ENCODE data around the gene BCORL1. TPM values are rescaled to one million over a fixed set of nuclear protein-coding genes. Genes with fewer than 3 reads are reported as not detected.
A peak's percentile ranks its signal among the peaks of the same experiment; 100 is the strongest.

The BCORL1 gene
- total RNA-seq, 2 donors from 2014 or later, result 3.0 to 4.4 TPM

DNA sequence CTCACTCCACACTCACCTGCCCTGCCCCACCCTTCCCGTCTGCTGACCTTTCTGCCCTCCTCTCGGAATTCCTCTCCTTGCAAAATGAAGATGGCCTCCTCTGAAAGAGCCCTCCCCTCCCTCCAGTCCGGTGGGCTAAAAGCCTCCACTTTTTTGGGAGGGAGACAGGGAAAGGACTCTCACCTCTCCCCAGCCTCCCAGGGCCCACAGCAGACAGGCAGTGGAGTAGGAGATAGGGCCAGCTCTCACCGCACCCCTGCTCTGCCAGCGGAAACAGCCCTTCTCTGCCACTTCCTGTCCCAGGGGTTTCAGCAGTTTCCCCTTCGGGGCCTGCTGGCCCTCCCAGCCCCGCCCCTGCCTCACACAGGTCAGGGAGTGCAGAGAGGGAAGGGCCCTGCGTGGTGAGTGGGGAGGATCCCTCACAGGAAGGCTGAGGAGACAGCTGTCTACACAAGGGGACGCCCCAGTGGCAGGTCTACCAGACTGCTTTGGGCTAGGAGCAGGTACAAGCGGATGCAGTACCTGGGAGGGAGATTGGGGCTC lies 109.6 kb downstream of the BCORL1 start:
- no peaks in the 10 kb centered on the region for H3K9me3 ChIP-seq
- TF ChIP-seq CTCF (IDR thresholded peaks at IDR 0.05), result no peak
- no peak for TF ChIP-seq POLR2A (IDR thresholded peaks at IDR 0.05)
- intact Hi-C loops (cut with DNase I), result no loop called here
- no peak for DNase-seq
- 50 to 64% methylated on average over 3 to 6 of the region's 10 CpGs for WGBS, 2 donors
- peak overlapping the region in 1 of 4 donors; percentile 11 for H3K27ac ChIP-seq
- no peaks in the 10 kb centered on the region for H3K27me3 ChIP-seq
- H3K36me3 ChIP-seq (replicated peaks in 1 of 2; ENCODE audit: insufficient read depth in 1 of 2, low read depth in 2 of 2), result no peaks in the 10 kb centered on the region
- no peak for ATAC-seq
- H3K4me1 ChIP-seq, result no peaks in the 10 kb centered on the region
- no peak overlapping the region for H3K4me3 ChIP-seq

DNA sequence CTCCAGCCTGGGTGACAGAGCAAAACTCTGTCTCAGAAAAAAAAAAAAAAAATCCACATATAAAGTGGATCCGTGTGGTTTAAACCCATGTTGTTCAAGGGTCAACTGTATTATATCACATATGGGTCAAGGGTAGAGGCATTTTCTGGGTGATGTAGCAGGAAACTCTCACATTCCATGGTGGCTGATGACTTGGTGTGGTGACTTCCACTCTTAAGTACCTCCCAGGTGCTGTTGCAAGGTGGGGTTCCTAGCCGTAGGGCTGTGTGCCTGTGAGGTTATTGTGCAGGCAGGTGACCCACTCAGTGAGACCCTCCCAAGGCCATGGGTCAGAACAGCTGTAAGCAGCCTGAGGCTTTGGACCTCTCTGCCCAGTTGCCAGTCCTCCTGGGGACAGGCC lies 110.8 kb downstream of the BCORL1 start:
- 87% methylated on average over 2 of the region's 2 CpGs; no CpG with 5 or more reads in 1 of the 2 donors for WGBS, 2 donors
- no peak for ATAC-seq
- H3K27me3 ChIP-seq, result no peaks in the 10 kb centered on the region

GRCh38 chrX:130094696-130095095 lies 112.3 kb downstream of the BCORL1 start:
- intact Hi-C loops (cut with DNase I), result no loop called here
- Histone ChIP-seq H3K4me1 (no peaks in the 10 kb centered on the region), H3K27ac (no peak overlapping the region), H3K9me3 (no peaks in the 10 kb centered on the region), H3K36me3 (replicated peaks in 1 of 2; ENCODE audit: insufficient read depth in 1 of 2, low read depth in 2 of 2) (no peaks in the 10 kb centered on the region), H3K4me3 (no peak overlapping the region), H3K27me3 (no peaks in the 10 kb centered on the region)
- 61 to 92% methylated on average over 2 to 5 of the region's 8 CpGs for WGBS, 2 donors
- DNase-seq (no peak), ATAC-seq (no peak)
- no peak for TF ChIP-seq POLR2A (IDR thresholded peaks at IDR 0.05)
- TF ChIP-seq CTCF (IDR thresholded peaks at IDR 0.05), result no peak

More for the DNA sequence above, 110.8 kb downstream of the BCORL1 start:
- Histone ChIP-seq H3K4me3 (no peak overlapping the region), H3K9me3 (no peaks in the 10 kb centered on the region), H3K36me3 (replicated peaks in 1 of 2; ENCODE audit: insufficient read depth in 1 of 2, low read depth in 2 of 2) (no peaks in the 10 kb centered on the region), H3K27ac (no peak overlapping the region), H3K4me1 (no peaks in the 10 kb centered on the region)
- no peak for TF ChIP-seq POLR2A (IDR thresholded peaks at IDR 0.05)
- no peak for TF ChIP-seq CTCF (IDR thresholded peaks at IDR 0.05)
- DNase-seq, result no peak
- intact Hi-C loops (cut with DNase I), result no loop called here

- Histone ChIP-seq H3K27ac (no peak overlapping the region), H3K27me3 (no peaks in the 10 kb centered on the region), H3K4me3 (no peak overlapping the region), H3K9me3 (no peaks in the 10 kb centered on the region), H3K4me1 (no peaks in the 10 kb centered on the region), H3K36me3 (replicated peaks in 1 of 2; ENCODE audit: insufficient read depth in 1 of 2, low read depth in 2 of 2) (no peaks in the 10 kb centered on the region)
- TF ChIP-seq CTCF (IDR thresholded peaks at IDR 0.05), result no peak
- TF ChIP-seq POLR2A (IDR thresholded peaks at IDR 0.05), result no peak
- ATAC-seq (no peak), DNase-seq (no peak)
- intact Hi-C loops (cut with DNase I), result no loop called here
- 55 to 72% methylated on average over 3 of the region's 6 CpGs for WGBS, 2 donors
Measured at GRCh38 chrX:130095249-130096030, 113.0 kb downstream of the BCORL1 start.

Measured in body of pancreas (tissue), 4 donors.